Stomach (tissue), 9 donors: ENCODE data around the gene ARL15. TPM values are rescaled to one million over a fixed set of nuclear protein-coding genes. Genes with fewer than 3 reads are reported as not detected.

Experiments used
- DNase-seq, 2 donors: peaks; one replicate each; pipeline versions ENCODE4 v3.0.0 to v3.0.0-alpha.2; 2013 to 2019
- H3K27ac ChIP-seq, 5 donors: fragments of 200-600 bp in 4 of 5; sonication (generic) in 4 of 5; one replicate each; pipeline ENCODE4 v1.5.1; 2013 to 2019; ENCODE audit warnings: mild to moderate bottlenecking in 1 of 5, moderate library complexity in 1 of 5
- H3K27me3 ChIP-seq, 3 donors: fragments of 200-600 bp; sonication (generic); one replicate each; pipeline ENCODE4 v1.5.1; 2017 to 2019; ENCODE audit warnings: mixed run types in 1 of 3
- H3K36me3 ChIP-seq, 4 donors: fragments of 200-600 bp; sonication (generic); 1 replicate in 3 of 4; 2 replicates in 1 of 4; pipeline ENCODE4 v1.5.1; 2016 to 2019
- H3K4me1 ChIP-seq, 4 donors: fragments of 200-600 bp; sonication (generic); one replicate each; pipeline ENCODE4 v1.5.1; 2016 to 2019
- H3K4me3 ChIP-seq, 4 donors: fragments of 200-600 bp; sonication (generic) in 3 of 4; one replicate each; pipeline ENCODE4 v1.5.1; 2016 to 2019; ENCODE audit warnings: mild to moderate bottlenecking in 1 of 4
- H3K9me3 ChIP-seq, 4 donors: fragments of 200-600 bp; sonication (generic); one replicate each; pipeline ENCODE4 v1.5.1; 2016 to 2019
- EP300 ChIP-seq: sonication (generic); formaldehyde crosslinking; IDR thresholded peaks from one replicate; pipeline ENCODE4 v1.6.1; 2017; ENCODE audit warnings: antibody characterized with exemption
- POLR2A ChIP-seq, 4 donors: fragments of 450-650 bp; IDR thresholded peaks; one replicate each; pipeline ENCODE4 v1.6.1; 2016; ENCODE audit warnings: antibody characterized with exemption in 4 of 4, control low read depth in 2 of 4, mild to moderate bottlenecking in 1 of 4, moderate library complexity in 1 of 4
- POLR2AphosphoS5 ChIP-seq, 3 donors: sonication (generic); formaldehyde crosslinking; IDR thresholded peaks; one replicate each; pipeline ENCODE4 v1.6.1; 2016; ENCODE audit warnings: antibody characterized with exemption in 3 of 3
- WGBS, 5 donors: extraction: QIAGEN DNeasy Blood & Tissue Kit in 3 of 5; methylation state at CpG; one replicate each; pipeline versions ENCODE4 v1.1.5 to v1.1.7; 2013 to 2018; 5-methylcytosine and 5-hydroxymethylcytosine counted together
- intact Hi-C: fragments of 100-400 bp; cut with DNase I; formaldehyde crosslinking; loops from one replicate; pipeline ENCODE4 v1.15.1; 2023; ENCODE audit warnings: low total_unique reads
- polyA plus RNA-seq, 3 donors: library from polyadenylated mRNA; stranded (reverse); fragments of 200-250 nt; gene quantifications; one replicate each; pipeline ENCODE4 v1.2.3, GENCODE V29; 2013
- total RNA-seq, 5 donors: library from RNA; depleted of rRNA; stranded (reverse); fragments of >200 nt; gene quantifications; one replicate each; pipeline versions ENCODE4 v1.1.0 to v1.2.3, GENCODE V29; 2014 to 2016
- TF ChIP-seq, protein P1 (sequence below), 7 experiments: fragments of 450-650 bp in 4 of 7; fragments of 200-600 bp in 3 of 7; sonication (generic) in 3 of 7; IDR thresholded peaks; one replicate each; pipeline ENCODE4 v1.5.1; 2016 to 2019; ENCODE audit warnings: antibody characterized with exemption in 7 of 7, control low read depth in 2 of 7, mild to moderate bottlenecking in 1 of 7
- donor health status: healthy with polysubstance abuse.
- donor health status: Bipolar disorder and iron deficiency.
- donor health status: healthy.

Gene ARL15
- total and polyA plus RNA-seq, 8 donors, result 1.7 to 72.7 (median 12.6) TPM

GRCh38 chr5:54120473-54120872 lies 189.9 kb downstream of the ARL15 start:
- intact Hi-C loops, result no loop called here

DNA sequence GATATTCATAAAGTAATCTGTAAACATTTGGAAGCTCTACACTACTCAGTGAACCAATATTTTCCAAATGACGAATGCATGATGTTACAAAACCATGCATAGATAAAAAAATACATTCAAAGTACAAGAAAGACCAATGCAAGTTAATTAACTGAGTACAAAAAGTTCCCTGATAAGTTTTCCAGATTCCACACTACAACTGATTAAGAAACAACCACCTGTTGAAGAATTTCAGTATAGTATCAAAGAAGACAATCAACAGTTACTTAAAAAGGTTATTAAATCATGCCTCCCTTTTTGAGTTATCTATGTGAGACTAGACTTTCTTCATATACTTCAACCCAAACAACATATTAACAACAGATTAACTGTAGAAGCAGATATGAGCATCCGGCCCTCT lies 192.4 kb downstream of the ARL15 start:
- DNase-seq, result no peak
- Histone ChIP-seq H3K9me3 (no peaks in the 10 kb centered on the region), H3K27ac (no peak overlapping the region), H3K27me3 (no peaks in the 10 kb centered on the region), H3K4me3 (no peak overlapping the region), H3K4me1 (no peaks in the 10 kb centered on the region), H3K36me3 (peaks cover 0 to 2% (median 1%) of the 10 kb centered on the region in 4 donors)
- WGBS, 5 donors, result 89 to 96% (median 95%) methylated on average over 2 of the region's 2 CpGs
- intact Hi-C loops, result no loop called here
- TF ChIP-seq POLR2AphosphoS5 (IDR thresholded peaks at IDR 0.05) (no peak), EP300 (no peak), POLR2A (IDR thresholded peaks at IDR 0.05) (no peak)
- TF ChIP-seq, protein P1, sequence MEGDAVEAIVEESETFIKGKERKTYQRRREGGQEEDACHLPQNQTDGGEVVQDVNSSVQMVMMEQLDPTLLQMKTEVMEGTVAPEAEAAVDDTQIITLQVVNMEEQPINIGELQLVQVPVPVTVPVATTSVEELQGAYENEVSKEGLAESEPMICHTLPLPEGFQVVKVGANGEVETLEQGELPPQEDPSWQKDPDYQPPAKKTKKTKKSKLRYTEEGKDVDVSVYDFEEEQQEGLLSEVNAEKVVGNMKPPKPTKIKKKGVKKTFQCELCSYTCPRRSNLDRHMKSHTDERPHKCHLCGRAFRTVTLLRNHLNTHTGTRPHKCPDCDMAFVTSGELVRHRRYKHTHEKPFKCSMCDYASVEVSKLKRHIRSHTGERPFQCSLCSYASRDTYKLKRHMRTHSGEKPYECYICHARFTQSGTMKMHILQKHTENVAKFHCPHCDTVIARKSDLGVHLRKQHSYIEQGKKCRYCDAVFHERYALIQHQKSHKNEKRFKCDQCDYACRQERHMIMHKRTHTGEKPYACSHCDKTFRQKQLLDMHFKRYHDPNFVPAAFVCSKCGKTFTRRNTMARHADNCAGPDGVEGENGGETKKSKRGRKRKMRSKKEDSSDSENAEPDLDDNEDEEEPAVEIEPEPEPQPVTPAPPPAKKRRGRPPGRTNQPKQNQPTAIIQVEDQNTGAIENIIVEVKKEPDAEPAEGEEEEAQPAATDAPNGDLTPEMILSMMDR (IDR thresholded peaks at IDR 0.05), result no peak

More at GRCh38 chr5:54120473-54120872, 189.9 kb downstream of the ARL15 start:
- Histone ChIP-seq H3K4me3 (no peak overlapping the region), H3K27me3 (no peaks in the 10 kb centered on the region), H3K36me3 (no peaks in the 10 kb centered on the region), H3K9me3 (no peaks in the 10 kb centered on the region), H3K4me1 (no peaks in the 10 kb centered on the region), H3K27ac (no peak overlapping the region)
- TF ChIP-seq POLR2A (IDR thresholded peaks at IDR 0.05), result no peak
- TF ChIP-seq EP300, result no peak
- TF ChIP-seq, protein P1 (IDR thresholded peaks at IDR 0.05), result no peak
- TF ChIP-seq POLR2AphosphoS5 (IDR thresholded peaks at IDR 0.05), result no peak
- no peak for DNase-seq
- 89 to 95% (median 94%) methylated on average over 2 of the region's 2 CpGs for WGBS, 5 donors

GRCh38 chr5:54115735-54116403 lies 194.5 kb downstream of the ARL15 start:
- intact Hi-C loops, result no loop called here
- no peak overlapping the region for H3K4me3 ChIP-seq
- no peak for TF ChIP-seq POLR2AphosphoS5 (IDR thresholded peaks at IDR 0.05)
- TF ChIP-seq POLR2A (IDR thresholded peaks at IDR 0.05), result no peak
- TF ChIP-seq, protein P1 (IDR thresholded peaks at IDR 0.05), result no peak
- TF ChIP-seq EP300, result no peak
- H3K36me3 ChIP-seq, result peaks cover 0 to 8% (median 4%) of the 10 kb centered on the region in 4 donors
- no peak overlapping the region for H3K27ac ChIP-seq
- H3K9me3 ChIP-seq, result no peaks in the 10 kb centered on the region
- 81 to 94% (median 90%) methylated on average over 3 of the region's 3 CpGs for WGBS, 5 donors
- no peaks in the 10 kb centered on the region for H3K4me1 ChIP-seq
- H3K27me3 ChIP-seq, result no peaks in the 10 kb centered on the region
- no peak for DNase-seq

GRCh38 chr5:54113060-54113459 lies 197.3 kb downstream of the ARL15 start:
- Histone ChIP-seq H3K9me3 (no peaks in the 10 kb centered on the region), H3K4me1 (no peaks in the 10 kb centered on the region), H3K36me3 (peaks cover 0 to 8% (median 4%) of the 10 kb centered on the region in 4 donors), H3K27me3 (no peaks in the 10 kb centered on the region), H3K27ac (no peak overlapping the region), H3K4me3 (no peak overlapping the region)
- intact Hi-C loops, result no loop called here
- no peak for DNase-seq
- TF ChIP-seq, protein P1 (IDR thresholded peaks at IDR 0.05), result no peak
- TF ChIP-seq POLR2AphosphoS5 (IDR thresholded peaks at IDR 0.05) (no peak), EP300 (no peak), POLR2A (IDR thresholded peaks at IDR 0.05) (no peak)
- WGBS, 5 donors, result 69 to 78% (median 74%) methylated on average over 5 of the region's 5 CpGs
